GM18870 (cell line): Measurements from ENCODE around the gene CLCN6.

Experiments
- ATAC-seq: cut with Tn5 transposase; IDR thresholded peaks from one replicate; pipeline ENCODE4 v1.9.1; 2021; ENCODE audit warnings: moderate library complexity; ENCODE audit not compliant: unreplicated experiment

The CLCN6 gene

DNA sequence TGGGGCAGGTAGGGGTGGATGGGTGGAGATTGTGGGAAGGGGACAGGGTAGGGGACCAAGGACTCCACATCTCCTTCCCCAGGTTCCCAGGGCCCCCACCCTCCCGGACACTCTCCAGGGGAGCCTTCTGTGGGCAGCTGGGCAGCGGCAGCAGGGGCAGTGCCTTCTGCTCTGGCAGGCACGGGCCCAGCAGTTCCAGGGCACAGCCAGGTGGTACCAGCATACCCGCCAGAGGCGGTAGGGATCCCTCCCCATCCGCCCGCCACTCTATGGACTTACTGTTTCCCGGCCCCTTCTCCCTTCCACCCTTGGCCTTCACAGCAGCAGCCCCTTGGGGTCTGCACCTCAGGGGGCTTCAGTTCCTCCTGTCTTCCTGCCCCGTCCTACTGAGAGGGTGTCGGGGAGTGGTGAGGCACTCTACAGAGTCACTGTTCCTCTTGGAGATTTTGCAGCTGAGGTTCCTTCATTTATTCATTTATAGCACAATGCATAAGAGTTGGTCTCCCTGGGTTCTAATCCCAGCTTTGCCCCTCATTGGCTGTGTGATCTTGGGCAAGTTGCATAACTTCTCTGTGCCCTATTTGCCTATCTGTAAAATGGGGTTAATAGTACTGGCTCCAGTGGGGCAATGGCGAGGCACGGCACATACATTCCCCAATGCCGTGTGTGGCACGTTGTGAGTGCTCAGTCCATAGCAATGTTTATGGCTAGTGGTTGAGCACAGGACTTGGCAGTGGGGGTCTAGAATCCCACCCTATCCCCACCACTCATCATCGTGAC, 27.0 kb upstream of the CLCN6 start:
- no peak for ATAC-seq

GRCh38 chr1:11779715-11780379, 26.1 kb upstream of the CLCN6 start:
- no peak for ATAC-seq

- no peak for ATAC-seq
Observed at GRCh38 chr1:11780380-11781147, 25.4 kb upstream of the CLCN6 start.

GRCh38 chr1:11781297-11781696, 24.7 kb upstream of the CLCN6 start:
- no peak for ATAC-seq

DNA sequence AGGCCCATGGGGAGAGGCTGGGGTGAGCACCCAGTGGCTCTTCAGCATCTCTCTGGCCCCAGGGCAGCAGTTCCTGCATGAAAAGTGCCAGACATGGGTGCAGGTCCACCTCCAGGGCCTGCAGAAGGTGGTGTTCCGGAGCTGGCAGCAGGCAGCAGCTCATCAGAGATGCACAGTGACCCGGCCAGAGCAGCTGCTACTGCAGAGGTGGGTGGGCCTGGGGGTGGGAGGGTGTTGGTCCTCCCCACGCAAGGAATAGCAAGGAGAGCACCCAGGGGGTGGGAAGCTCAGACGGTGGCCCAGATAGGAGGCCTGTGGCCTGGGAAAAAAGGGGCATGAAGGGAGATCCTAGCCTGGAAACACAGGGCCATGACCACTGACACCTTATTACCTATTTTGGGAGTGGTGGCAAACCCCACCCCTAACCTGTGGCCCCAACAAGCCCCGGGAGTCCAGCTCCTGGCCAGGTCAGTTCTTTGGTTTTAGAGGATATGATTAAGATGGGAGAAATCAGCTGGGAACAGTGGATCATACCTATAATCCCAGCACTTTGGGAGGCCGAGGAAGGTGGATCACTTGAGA, 23.8 kb upstream of the CLCN6 start:
- no peak for ATAC-seq

GRCh38 chr1:11783556-11783955, 22.4 kb upstream of the CLCN6 start:
- ATAC-seq: no peak

- no peak for ATAC-seq
Observed at GRCh38 chr1:11784256-11784992, 21.6 kb upstream of the CLCN6 start.

GRCh38 chr1:11784993-11785769, 20.8 kb upstream of the CLCN6 start:
- no peak for ATAC-seq

GRCh38 chr1:11786168-11786567, 19.8 kb upstream of the CLCN6 start:
- ATAC-seq: no peak

- ATAC-seq: no peak
Observed at GRCh38 chr1:11787251-11787803, 18.7 kb upstream of the CLCN6 start.

DNA sequence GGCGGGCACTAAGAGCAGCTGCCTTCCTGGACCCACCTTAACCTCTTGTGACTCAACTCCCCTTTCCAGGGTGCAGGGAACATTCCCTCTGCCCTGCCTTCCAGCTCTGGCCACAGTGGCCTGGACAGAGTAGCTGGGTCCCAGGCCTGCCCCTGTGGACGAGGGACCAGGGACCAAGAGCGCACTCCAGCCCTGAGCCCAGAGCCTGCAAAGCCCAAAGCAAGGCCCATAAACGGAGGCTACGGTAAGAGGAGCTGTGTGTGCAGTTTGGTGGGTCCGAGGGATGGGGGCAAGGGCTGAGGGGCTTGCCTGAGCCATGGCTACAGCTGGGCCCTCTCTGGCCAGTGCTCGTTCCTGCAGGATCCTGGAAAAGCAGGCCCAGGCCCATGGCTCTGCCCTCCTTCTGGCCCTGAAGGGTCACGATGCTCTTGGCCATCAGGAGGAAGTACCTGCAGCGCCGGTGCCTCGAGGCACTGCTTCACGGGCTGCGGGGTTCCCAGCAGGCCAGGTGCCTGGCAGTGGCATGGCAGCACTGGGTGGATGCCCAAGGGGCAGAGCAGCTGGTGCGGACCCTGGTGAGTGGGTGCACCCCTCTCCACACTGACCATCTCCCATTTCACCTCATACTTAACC, 18.1 kb upstream of the CLCN6 start:
- ATAC-seq: no peak

DNA sequence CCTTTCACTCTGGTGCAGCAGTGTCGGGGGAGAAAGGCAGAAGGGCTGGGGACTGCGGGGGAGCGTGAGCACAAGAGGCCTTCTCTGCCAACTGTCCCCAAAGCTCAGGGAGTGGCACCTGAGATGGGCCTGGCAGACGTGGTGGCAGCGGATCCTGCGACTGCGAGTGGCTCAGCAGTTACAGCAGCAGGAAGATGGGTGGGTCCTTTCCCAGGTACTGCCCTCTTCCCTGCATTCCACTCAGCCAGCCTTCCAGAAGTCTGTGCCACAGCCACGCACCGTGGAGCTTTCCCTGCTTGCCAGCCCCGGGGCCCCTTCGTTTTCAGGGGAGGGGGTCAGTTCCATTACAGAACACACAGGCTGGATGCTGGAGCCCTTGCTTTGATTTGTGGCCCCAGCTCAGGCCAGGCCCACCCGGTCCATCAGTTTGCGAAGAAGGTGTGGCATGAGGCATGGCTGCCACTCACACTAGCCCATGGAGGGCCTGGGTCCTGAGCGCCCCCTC, 17.4 kb upstream of the CLCN6 start:
- no peak for ATAC-seq

DNA sequence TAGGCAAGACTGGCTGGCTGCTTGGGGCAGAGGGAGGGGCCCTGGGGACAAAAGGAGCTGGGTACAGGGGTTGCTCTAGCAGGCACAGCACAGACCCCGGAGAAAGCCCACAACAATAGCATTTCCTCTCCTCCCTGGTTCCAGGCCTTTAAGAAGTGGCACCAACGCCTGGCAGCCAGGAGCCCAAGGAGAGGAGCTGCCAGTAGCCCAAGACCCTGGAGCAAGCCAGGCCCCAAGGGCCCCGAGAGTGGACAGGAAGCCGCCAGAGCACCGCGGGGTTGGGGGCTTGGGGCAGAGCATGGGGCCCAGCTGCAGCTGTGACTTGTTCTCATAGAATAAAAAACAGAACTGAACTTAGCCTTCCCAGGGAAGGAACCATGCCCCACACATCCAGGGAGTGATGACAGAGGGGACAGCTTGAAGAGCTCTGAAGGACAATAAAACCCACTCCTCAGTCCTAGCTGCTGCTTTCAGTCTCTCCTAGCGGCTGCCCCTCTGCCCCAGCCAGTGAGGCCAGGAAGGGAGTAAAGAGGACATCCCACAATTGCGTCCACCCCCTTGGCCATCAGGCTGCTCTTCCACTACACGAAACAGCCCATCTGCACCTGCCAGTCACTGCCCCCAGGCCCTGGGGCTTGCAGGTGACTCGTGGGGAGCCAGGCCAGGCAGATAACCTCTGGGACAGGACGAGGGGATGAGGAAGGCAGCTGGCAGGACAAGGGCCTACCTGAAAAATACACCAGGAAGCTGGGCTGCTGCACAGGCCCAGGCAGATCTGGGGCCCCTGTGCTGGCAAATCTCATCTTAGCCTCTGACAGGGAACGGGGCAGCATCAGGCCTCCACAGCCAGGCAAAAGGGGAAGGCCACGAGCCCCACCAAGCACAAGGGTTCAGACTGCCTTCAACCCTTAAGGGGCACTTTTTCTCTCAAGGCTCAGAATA, 16.6 kb upstream of the CLCN6 start:
- ATAC-seq: no peak

DNA sequence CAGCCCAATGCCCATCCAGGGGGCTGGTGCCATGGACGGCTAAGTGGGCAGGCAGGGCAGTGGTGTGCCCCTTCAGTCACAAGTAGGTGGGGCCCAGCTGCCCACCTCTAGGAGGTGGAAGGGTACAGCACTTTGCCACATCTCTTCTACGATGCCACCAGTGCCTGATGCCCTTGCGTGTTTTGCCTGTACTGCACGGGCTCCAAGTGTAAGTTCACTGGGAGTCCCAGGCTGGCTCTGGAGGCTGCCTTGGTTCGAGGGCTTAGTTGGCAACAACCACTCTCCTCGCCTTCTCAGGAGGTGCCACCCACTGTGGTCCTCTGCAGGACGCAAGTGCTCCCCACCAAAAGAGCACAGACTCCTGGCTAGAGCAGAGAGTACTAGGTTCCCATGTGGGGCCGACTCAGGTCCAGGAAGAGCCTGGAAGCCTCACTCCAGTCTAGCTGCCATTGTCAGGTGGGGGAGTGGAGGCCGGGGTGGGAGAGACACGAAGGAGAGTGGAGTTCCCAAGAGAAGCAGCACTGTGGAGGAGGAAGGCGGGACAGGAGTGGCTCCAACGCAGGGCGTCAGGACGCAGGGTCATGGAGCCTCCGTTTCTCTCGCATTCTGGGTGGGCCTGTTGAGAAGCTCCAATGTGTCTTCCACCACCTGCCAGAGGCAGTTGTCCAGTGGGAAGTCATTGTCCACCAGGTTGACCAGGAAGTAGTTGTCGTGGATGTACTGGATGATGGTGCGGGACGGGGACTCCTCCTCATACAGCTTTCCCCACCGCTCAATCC, 15.7 kb upstream of the CLCN6 start:
- no peak for ATAC-seq

DNA sequence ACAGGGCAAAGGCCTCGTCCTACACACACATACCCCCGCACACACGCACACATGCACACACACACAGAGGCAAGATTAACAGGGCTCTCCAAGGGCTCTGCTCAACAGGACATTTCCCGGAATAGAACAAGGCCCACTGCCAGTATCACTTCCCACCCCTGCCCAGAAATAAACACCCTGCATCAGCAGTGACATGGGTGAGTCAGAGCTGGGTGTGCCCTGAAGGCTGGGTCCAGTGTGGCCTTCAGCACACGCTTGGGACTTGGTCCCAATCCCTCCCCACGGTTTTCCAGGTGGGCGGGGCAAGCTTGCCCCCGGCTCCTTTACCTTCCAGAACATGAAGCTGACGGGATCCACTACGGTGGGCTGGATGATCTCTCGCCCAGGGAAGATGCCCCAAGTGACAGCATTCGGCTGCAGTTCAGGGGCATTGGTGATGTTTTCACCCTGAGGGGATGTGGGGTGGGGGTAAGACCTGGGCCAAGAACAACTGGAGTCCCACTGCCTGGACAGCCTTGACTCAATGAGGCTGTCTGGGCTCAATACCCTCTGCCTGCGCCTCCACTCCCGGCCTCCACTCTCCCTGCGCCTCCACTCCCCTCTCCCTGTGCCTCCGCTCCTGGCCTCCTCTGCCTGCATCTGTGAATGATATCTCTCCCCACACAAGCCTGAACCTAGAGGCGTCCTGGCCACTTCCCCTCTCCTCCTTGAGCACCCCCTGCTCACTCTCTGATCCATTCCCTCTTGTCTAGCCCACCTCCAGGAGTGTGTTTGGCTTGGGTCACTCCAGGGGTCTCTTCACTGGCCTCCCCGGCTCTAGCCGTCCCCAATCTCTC, 14.9 kb upstream of the CLCN6 start:
- ATAC-seq: no peak

- no peak for ATAC-seq
Observed at GRCh38 chr1:11792106-11792505, 13.9 kb upstream of the CLCN6 start.
